H9 (cell line): ENCODE data around the gene CCDC91. TPM values are rescaled to one million over a fixed set of nuclear protein-coding genes. Genes with fewer than 3 reads are reported as not detected.

Source experiments
- DNase-seq: peaks from one replicate; pipeline ENCODE4 v3.0.0-alpha.2; 2017
- H2AFZ ChIP-seq: one replicate; pipeline ENCODE4 v1.6.1; 2013; ENCODE audit warnings: mild to moderate bottlenecking, low read length, control low read depth, moderate library complexity
- H2AK5ac ChIP-seq: 2 replicates; pipeline ENCODE4 v1.6.1; 2013; ENCODE audit warnings: low read length, control low read depth, mixed read lengths; ENCODE audit not compliant: insufficient read length
- H2BK120ac ChIP-seq: one replicate; pipeline ENCODE4 v1.6.1; 2013; ENCODE audit warnings: low read depth, mild to moderate bottlenecking, low read length, control low read depth, inconsistent platforms; ENCODE audit not compliant: poor library complexity, severe bottlenecking
- H2BK12ac ChIP-seq: 2 replicates; pipeline ENCODE4 v1.6.1; 2013; ENCODE audit warnings: low read length, control low read depth, mixed read lengths, low read depth; ENCODE audit not compliant: insufficient read length
- H2BK15ac ChIP-seq: 2 replicates; pipeline ENCODE4 v1.6.1; 2013; ENCODE audit warnings: low read depth, low read length, control low read depth
- H2BK20ac ChIP-seq: one replicate; pipeline ENCODE4 v1.6.1; 2013; ENCODE audit warnings: low read depth, mild to moderate bottlenecking, low read length, control low read depth, inconsistent platforms; ENCODE audit not compliant: poor library complexity, severe bottlenecking
- H2BK5ac ChIP-seq: 2 replicates; pipeline ENCODE4 v1.6.1; 2013; ENCODE audit warnings: low read length, control low read depth, mixed read lengths; ENCODE audit not compliant: insufficient read length
- H3K14ac ChIP-seq: 2 replicates; pipeline ENCODE4 v1.6.1; 2013; ENCODE audit warnings: low read length, control low read depth; ENCODE audit not compliant: insufficient read depth
- H3K18ac ChIP-seq: 2 replicates; pipeline ENCODE4 v1.6.1; 2013; ENCODE audit warnings: low read depth, mild to moderate bottlenecking, mixed read lengths, low read length, control low read depth; ENCODE audit not compliant: insufficient read length
- H3K23ac ChIP-seq: 2 replicates; pipeline ENCODE4 v1.6.1; 2013; ENCODE audit warnings: low read length, control low read depth, mixed read lengths, low read depth; ENCODE audit not compliant: insufficient read length
- H3K23me2 ChIP-seq: 2 replicates; pipeline ENCODE4 v1.6.1; 2013; ENCODE audit warnings: low read depth, mild to moderate bottlenecking, mixed read lengths, low read length, control low read depth; ENCODE audit not compliant: insufficient read length, poor library complexity, severe bottlenecking
- H3K27ac ChIP-seq: 2 replicates; pipeline ENCODE4 v1.5.1; 2013; ENCODE audit warnings: low read length, control low read depth, mixed read lengths, low read depth; ENCODE audit not compliant: insufficient read length
- H3K27me3 ChIP-seq: 2 replicates; pipeline ENCODE4 v1.6.1; 2013; ENCODE audit warnings: low read length, control low read depth, inconsistent platforms; ENCODE audit not compliant: insufficient read depth
- H3K4ac ChIP-seq: 2 replicates; pipeline ENCODE4 v1.6.1; 2013; ENCODE audit warnings: low read depth, mild to moderate bottlenecking, control low read depth, inconsistent platforms, low read length, moderate library complexity
- H3K4me1 ChIP-seq: 2 replicates; pipeline ENCODE4 v1.6.1; 2013; ENCODE audit warnings: low read length, control low read depth, inconsistent platforms; ENCODE audit not compliant: insufficient read depth
- H3K4me2 ChIP-seq: 2 replicates; pipeline ENCODE4 v1.6.1; 2013; ENCODE audit warnings: low read length, control low read depth, mixed read lengths; ENCODE audit not compliant: insufficient read length, insufficient read depth
- H3K56ac ChIP-seq: 2 replicates; pipeline ENCODE4 v1.6.1; 2013; ENCODE audit warnings: low read depth, mild to moderate bottlenecking, mixed read lengths, low read length, control low read depth; ENCODE audit not compliant: insufficient read length
- H3K79me1 ChIP-seq: 2 replicates; pipeline ENCODE4 v1.6.1; 2013; ENCODE audit warnings: low read depth, mild to moderate bottlenecking, moderate library complexity, low read length, control low read depth, inconsistent platforms; ENCODE audit not compliant: insufficient read depth, poor library complexity, severe bottlenecking
- H3K79me2 ChIP-seq: 2 replicates; pipeline ENCODE4 v1.6.1; 2013; ENCODE audit warnings: low read length, control low read depth, inconsistent platforms; ENCODE audit not compliant: insufficient read depth
- H3K9ac ChIP-seq: 2 replicates; pipeline ENCODE4 v1.6.1; 2013; ENCODE audit warnings: low read length, control low read depth, mixed read lengths; ENCODE audit not compliant: insufficient read length; ENCODE audit errors: extremely low read depth
- H3K9me3 ChIP-seq: one replicate; pipeline ENCODE4 v1.6.1; 2013; ENCODE audit warnings: low read depth, low read length, inconsistent platforms; ENCODE audit not compliant: control insufficient read depth
- H3T11ph ChIP-seq: one replicate; pipeline ENCODE4 v1.6.1; 2013; ENCODE audit warnings: mild to moderate bottlenecking, low read length, control low read depth, inconsistent platforms
- H4K20me1 ChIP-seq: one replicate; pipeline ENCODE4 v1.6.1; 2013; ENCODE audit not compliant: control insufficient read depth, insufficient read length, insufficient read depth
- H4K5ac ChIP-seq: 2 replicates; pipeline ENCODE4 v1.6.1; 2013; ENCODE audit warnings: low read depth, mild to moderate bottlenecking, mixed read lengths, low read length, control low read depth; ENCODE audit not compliant: insufficient read length
- H4K8ac ChIP-seq: replicated peaks from 2 replicates; pipeline ENCODE4 v1.6.1; 2013; ENCODE audit warnings: low read length, control low read depth, mixed read lengths, low read depth; ENCODE audit not compliant: insufficient read length
- H4K91ac ChIP-seq: 2 replicates; pipeline ENCODE4 v1.6.1; 2013; ENCODE audit warnings: low read depth, mild to moderate bottlenecking, moderate library complexity, mixed read lengths, low read length, control low read depth; ENCODE audit not compliant: insufficient read length
- H3K27ac Mint-ChIP-seq, 3 experiments: 2 replicates in 2 of 3; 3 replicates in 1 of 3; pipeline ENCODE4 v1.8.0; 2020 to 2021; ENCODE audit warnings: mixed read lengths in 3 of 3, mild to moderate bottlenecking in 1 of 3, moderate library complexity in 1 of 3
- H3K27me3 Mint-ChIP-seq: 2 replicates; pipeline ENCODE4 v1.8.0; 2021; ENCODE audit warnings: low read depth, mild to moderate bottlenecking, moderate library complexity, mixed read lengths
- H3K36me3 Mint-ChIP-seq, 3 experiments: 2 replicates in 2 of 3; 3 replicates in 1 of 3; pipeline ENCODE4 v1.8.0; 2020 to 2021; ENCODE audit warnings: low read depth in 3 of 3, mixed read lengths in 3 of 3; ENCODE audit not compliant: insufficient read depth in 1 of 3
- H3K4me1 Mint-ChIP-seq, 2 experiments: 2 replicates each; pipeline ENCODE4 v1.8.0; 2020; ENCODE audit warnings: mixed read lengths in 2 of 2
- H3K4me3 Mint-ChIP-seq, 2 experiments: 2 replicates in 1 of 2; 3 replicates in 1 of 2; pipeline ENCODE4 v1.8.0; 2020 to 2021; ENCODE audit warnings: mild to moderate bottlenecking in 2 of 2, mixed read lengths in 2 of 2, moderate library complexity in 1 of 2
- H3K9me3 Mint-ChIP-seq, 2 experiments: 2 replicates in 1 of 2; 3 replicates in 1 of 2; pipeline ENCODE4 v1.8.0; 2020; ENCODE audit warnings: mild to moderate bottlenecking in 2 of 2, mixed read lengths in 2 of 2, moderate library complexity in 1 of 2
- WGBS: extraction: QIAGEN DNeasy Blood & Tissue Kit; methylation state at CpG from one replicate; pipeline ENCODE4 v1.1.7; 2013; ENCODE audit warnings: missing lambda C conversion rate, low lambda C conversion rate, mixed read lengths; ENCODE audit not compliant: insufficient read length; ENCODE audit errors: extremely low coverage; 5-methylcytosine and 5-hydroxymethylcytosine counted together
- total RNA-seq: library from RNA; stranded (reverse); gene quantifications from 2 replicates; pipeline ENCODE4 v1.2.1, GENCODE V29; 2021
- TF ChIP-seq, protein P1 (sequence below): fragments of 200-600 bp; sonication (generic); conservative IDR thresholded peaks from 3 replicates; pipeline ENCODE4 v1.8.0; 2021; ENCODE audit warnings: antibody characterized with exemption, mild to moderate bottlenecking

CCDC91 gene
- total RNA-seq, 1 experiment from 2014 or later: 22.7 TPM

DNA sequence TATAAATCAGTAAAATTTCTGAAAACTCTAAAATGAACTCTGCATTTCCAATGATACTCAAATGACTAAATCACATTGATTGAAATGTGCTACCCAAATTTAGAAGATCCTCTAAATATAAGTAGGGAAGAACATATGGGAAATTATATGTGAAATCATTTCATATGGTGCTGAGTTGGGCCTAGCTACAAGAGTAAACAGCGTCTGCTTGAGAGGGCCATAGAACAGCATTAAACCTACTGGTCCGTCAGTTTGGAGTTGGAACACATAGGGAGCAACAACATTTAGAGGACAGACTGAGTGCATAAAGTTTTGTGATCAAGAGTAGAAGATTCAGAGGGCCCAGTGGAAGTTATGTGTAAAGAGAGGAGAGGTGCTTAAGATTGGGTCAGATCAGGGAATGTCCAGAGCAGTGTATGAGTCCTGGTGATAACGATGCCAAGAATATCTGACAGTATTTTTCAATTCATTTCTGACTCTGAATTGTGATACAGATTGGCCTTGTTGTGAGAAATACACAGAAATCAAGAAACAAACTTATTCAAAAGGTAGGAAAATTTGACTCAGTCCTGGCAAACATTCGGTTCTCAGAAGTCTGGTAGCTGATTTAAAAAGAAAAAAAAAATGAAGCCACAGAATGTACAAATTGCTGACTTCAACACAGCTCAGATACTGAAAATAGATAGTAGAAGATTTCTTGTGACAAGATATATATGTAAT, 362.2 kb downstream of the CCDC91 start:
- no peak overlapping the region for H3K4me3 Mint-ChIP-seq
- TF ChIP-seq, protein P1, sequence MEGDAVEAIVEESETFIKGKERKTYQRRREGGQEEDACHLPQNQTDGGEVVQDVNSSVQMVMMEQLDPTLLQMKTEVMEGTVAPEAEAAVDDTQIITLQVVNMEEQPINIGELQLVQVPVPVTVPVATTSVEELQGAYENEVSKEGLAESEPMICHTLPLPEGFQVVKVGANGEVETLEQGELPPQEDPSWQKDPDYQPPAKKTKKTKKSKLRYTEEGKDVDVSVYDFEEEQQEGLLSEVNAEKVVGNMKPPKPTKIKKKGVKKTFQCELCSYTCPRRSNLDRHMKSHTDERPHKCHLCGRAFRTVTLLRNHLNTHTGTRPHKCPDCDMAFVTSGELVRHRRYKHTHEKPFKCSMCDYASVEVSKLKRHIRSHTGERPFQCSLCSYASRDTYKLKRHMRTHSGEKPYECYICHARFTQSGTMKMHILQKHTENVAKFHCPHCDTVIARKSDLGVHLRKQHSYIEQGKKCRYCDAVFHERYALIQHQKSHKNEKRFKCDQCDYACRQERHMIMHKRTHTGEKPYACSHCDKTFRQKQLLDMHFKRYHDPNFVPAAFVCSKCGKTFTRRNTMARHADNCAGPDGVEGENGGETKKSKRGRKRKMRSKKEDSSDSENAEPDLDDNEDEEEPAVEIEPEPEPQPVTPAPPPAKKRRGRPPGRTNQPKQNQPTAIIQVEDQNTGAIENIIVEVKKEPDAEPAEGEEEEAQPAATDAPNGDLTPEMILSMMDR: no peak
- Histone ChIP-seq H3K9ac (no peak overlapping the region), H2BK15ac (no peak overlapping the region), H2BK12ac (no peak overlapping the region), H2AK5ac (no peak overlapping the region), H3K18ac (no peak overlapping the region), H3K4me2 (no peak overlapping the region), H3K56ac (no peak overlapping the region), H2BK5ac (no peak overlapping the region), H4K20me1 (no peaks in the 10 kb centered on the region), H4K5ac (no peak overlapping the region), H2BK20ac (no peak overlapping the region), H3K23me2 (no peaks in the 10 kb centered on the region), H3T11ph (no peak overlapping the region), H3K4ac (no peak overlapping the region), H3K27me3 (no peaks in the 10 kb centered on the region), H3K79me2 (no peaks in the 10 kb centered on the region), H3K27ac (no peak overlapping the region), H4K91ac (no peak overlapping the region), H2BK120ac (no peak overlapping the region), H3K9me3 (no peaks in the 10 kb centered on the region), H4K8ac (no peak overlapping the region), H3K14ac (no peak overlapping the region), H3K23ac (no peak overlapping the region), H3K79me1 (no peaks in the 10 kb centered on the region), H2AFZ (no peak overlapping the region), H3K4me1 (peaks cover 3% of the 10 kb centered on the region; the same call in 1 of the 2 replicates)
- no CpG with 5 or more reads among the region's 4 CpGs for WGBS
- H3K9me3 Mint-ChIP-seq: no peaks in the 10 kb centered on the region
- H3K36me3 Mint-ChIP-seq: no peaks in the 10 kb centered on the region
- no peak overlapping the region; a peak in 1 of 7 replicates for H3K27ac Mint-ChIP-seq
- DNase-seq: no peak
- no peaks in the 10 kb centered on the region for H3K27me3 Mint-ChIP-seq
- peaks cover 20 to 24% of the 10 kb centered on the region in 2 experiments for H3K4me1 Mint-ChIP-seq
